NCI-H146 (cell line): ENCODE measurements around the gene PTCRA.

Experiments used
- DNase-seq: peaks from one replicate; lab custom pipeline; 2025; lab: John Stamatoyannopoulos, UW

The PTCRA gene

GRCh38 chr6:42971746-42972327, 56.0 kb downstream of the PTCRA start:
- DNase-seq, result no peak

- DNase-seq, result no peak
These were observed 58.1 kb downstream of the PTCRA start for GRCh38 chr6:42973926-42974325.

- DNase-seq, result no peak
These were observed 59.2 kb downstream of the PTCRA start for GRCh38 chr6:42974919-42975505.
